Measurements from ENCODE around the gene GABRG3. TPM values are rescaled to one million over a fixed set of nuclear protein-coding genes. Genes with fewer than 3 reads are reported as not detected.
A peak's percentile ranks its signal among the peaks of the same experiment; 100 is the strongest.
"Not testable (repeated sequence)": the region's sequence is repeated elsewhere in the genome, so short reads cannot be mapped to it uniquely, and the experiment has no call there.

The GABRG3 gene
- polyA plus RNA-seq, 3 donors = 0.92 to 2.1 (median 1.2) TPM

GRCh38 chr15:27127815-27128570 is 157.0 kb downstream of the GABRG3 start:
- DNase-seq (ENCODE audit: extremely low read depth in 1 of 11, low read depth in 9 of 11, low spot score in 4 of 11) = no peak

- no peak for DNase-seq (ENCODE audit: extremely low read depth in 1 of 11, low read depth in 9 of 11, low spot score in 4 of 11)
These were observed 162.3 kb downstream of the GABRG3 start for GRCh38 chr15:27133249-27133648.

GRCh38 chr15:27134481-27134880 is 163.5 kb downstream of the GABRG3 start:
- no peak for DNase-seq (ENCODE audit: extremely low read depth in 1 of 11, low read depth in 9 of 11, low spot score in 4 of 11)

DNA sequence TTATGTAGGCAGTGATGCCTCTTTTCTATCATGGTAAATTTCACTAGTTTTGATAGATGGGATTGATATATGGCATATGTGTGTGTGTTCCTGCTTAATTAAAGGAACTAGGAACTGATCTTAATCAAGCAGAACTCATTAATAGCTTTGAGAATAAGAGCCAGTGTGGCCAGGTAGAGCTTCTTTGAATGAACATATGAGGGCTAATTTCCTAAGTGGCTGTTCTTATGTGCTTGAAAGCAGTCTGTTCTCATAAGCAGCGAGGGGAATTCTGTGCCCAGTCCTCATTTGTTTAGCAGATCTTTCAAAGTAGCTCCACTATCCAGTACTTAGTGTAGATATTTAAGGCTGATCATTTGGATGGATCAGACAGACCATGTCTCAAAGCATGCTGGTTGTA is 164.2 kb downstream of the GABRG3 start:
- DNase-seq (ENCODE audit: extremely low read depth in 1 of 11, low read depth in 9 of 11, low spot score in 4 of 11) = no peak

DNA sequence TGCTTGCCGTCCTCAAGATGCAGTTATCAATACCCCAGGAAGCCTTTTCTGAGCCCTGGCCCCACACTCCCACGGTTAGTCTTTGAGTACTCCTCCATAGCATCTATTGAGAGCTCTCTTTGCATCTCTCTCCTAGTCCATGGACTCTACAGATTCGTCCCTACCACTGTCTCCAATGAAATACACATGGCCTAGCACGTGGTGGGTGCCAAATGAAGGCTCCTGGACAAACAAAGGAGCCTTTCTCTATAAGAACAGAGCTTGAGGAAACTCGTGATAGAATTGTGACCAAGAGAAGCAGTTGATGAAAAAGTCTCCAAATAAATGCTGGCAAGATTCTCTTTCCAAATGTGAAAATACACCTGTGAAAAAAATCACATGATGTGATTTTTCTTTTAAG is 166.1 kb downstream of the GABRG3 start:
- no peak for DNase-seq (ENCODE audit: extremely low read depth in 1 of 11, low read depth in 9 of 11, low spot score in 4 of 11)

DNA sequence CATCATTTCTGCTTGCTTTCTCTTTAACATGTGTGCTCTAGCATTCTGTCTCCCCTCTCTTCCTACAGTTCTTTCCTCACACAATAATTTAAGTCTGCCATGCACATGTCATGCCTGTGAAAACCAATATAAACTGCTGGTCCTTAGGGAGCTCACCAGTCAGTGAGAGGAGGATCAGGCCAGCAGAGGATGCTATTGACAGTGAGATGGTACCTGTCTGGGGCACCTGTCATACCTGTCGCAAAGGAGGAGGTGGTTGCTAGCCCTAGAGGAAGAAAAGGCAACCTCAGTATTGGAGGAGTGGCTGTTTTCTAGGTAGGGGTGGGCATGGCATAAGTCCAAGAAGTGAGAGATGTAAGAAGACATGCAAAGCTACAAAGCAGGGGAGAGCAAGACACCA is 194.6 kb downstream of the GABRG3 start:
- DNase-seq (ENCODE audit: extremely low read depth in 1 of 11, low read depth in 9 of 11, low spot score in 4 of 11) = no peak

- no peak for DNase-seq (ENCODE audit: extremely low read depth in 1 of 11, low read depth in 9 of 11, low spot score in 4 of 11)
These were observed 195.9 kb downstream of the GABRG3 start for GRCh38 chr15:27166917-27167316.

- no peak for DNase-seq (ENCODE audit: extremely low read depth in 1 of 11, low read depth in 9 of 11, low spot score in 4 of 11)
These were observed 196.8 kb downstream of the GABRG3 start for GRCh38 chr15:27167738-27168137.

DNA sequence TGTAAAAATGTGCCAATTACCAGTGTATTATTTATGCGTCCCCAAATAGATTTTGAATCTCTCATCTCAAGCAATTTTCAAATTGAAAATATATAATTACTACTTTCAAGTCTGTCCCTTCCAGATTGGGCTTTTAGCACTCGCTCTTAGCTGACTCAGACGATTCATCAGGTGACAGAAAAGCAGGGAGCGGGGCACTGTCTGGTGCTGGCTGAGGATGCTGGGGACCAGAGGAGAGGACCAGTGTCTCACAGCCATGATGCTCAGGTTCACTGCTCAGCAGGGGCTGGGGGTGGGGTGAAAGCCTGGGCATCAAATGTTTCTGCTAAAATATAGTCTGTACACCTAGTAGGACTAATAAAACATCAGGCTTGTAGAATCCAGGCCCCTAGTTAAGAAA is 199.9 kb downstream of the GABRG3 start:
- no peak for DNase-seq (ENCODE audit: extremely low read depth in 1 of 11, low read depth in 9 of 11, low spot score in 4 of 11)

- no peak for DNase-seq (ENCODE audit: extremely low read depth in 1 of 11, low read depth in 9 of 11, low spot score in 4 of 11)
These were observed 201.8 kb downstream of the GABRG3 start for GRCh38 chr15:27172821-27173220.

DNA sequence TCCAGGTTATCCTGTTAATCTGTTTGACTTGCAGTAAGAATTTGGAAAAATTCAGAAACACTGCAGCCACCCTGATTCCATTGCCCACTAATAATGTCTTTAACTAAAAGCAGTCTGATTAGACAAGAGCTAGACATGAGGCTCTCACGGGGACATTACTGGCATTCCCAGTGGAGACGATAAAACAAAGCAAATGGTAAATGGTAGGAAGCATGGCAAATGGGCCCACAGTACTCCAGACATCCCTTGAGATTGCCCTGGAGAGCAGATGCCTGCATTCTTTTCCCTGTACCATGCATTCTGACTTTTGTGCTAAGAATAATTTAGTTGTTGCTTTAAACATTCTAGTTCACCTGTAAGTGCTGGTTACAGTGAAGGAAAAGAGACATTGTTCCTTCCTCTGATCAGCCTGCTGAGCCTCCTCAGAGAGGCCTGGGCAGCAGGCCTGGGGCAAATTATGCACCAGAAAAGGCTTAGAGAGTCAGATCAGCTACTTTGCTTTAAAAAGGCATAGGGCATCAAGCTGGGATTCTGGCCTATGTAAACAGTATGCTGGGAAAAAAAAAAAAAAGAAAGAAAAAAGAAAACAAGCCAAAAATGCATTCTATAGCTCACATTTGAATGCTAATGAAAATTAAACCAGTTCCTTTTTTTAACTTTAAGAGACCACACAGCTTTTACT is 204.6 kb downstream of the GABRG3 start:
- DNase-seq (ENCODE audit: extremely low read depth in 1 of 11, low read depth in 9 of 11, low spot score in 4 of 11) = no peak

GRCh38 chr15:27176785-27177406 is 205.9 kb downstream of the GABRG3 start:
- no peak for DNase-seq (ENCODE audit: extremely low read depth in 1 of 11, low read depth in 9 of 11, low spot score in 4 of 11)

DNA sequence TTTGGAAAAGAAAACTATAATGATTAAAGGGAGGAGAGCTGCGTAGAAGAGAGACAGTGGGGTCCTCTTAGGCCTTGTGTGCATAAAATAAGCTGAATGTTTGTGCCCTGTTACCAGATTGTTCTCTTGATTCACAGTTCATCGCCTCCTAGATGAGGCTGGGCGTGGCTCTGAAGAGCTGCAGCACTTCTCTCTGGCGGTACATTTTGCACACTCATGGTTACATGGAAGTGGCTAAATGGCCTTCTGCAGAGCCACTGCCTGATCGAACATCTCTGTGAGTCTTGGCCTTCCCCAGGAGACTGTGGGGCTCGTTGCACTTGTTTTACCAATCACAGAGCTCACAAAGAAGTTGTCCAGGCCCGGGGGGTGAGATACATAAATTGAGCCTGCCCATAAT is 208.8 kb downstream of the GABRG3 start:
- DNase-seq (ENCODE audit: extremely low read depth in 1 of 11, low read depth in 9 of 11, low spot score in 4 of 11) = no peak

DNA sequence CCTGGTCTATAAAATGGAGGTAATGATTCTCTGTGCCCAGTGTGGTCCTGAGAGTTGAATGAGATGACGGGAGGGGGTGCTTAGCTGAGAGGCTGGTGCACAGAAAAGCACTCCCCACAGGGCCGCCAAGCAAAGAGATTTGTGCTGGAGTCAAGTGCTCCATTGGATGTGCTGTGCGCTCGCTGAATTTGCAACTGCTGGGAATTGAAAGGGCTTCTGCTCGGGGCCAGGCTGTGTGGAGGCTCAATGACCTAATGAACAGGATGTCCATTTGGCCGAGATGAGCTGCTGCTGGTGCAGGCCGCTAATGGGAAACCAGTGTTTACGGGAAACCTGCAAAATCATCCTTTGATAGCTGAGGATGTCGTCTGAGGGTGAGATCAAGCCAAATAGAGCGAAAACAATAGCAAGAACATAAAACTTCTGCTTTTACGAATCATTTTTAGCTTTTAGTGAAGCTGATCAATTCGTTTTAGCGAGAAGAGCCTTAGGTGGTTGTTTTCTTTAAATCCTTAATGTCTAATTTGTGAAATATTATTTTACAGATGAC is 211.7 kb downstream of the GABRG3 start:
- DNase-seq (ENCODE audit: extremely low read depth in 1 of 11, low read depth in 9 of 11, low spot score in 4 of 11) = no peak

- DNase-seq (ENCODE audit: extremely low read depth in 1 of 11, low read depth in 9 of 11, low spot score in 4 of 11) = peak in 2 of 11 donors; percentile 2 to 4
These were observed 212.2 kb downstream of the GABRG3 start for GRCh38 chr15:27183201-27183600.

DNA sequence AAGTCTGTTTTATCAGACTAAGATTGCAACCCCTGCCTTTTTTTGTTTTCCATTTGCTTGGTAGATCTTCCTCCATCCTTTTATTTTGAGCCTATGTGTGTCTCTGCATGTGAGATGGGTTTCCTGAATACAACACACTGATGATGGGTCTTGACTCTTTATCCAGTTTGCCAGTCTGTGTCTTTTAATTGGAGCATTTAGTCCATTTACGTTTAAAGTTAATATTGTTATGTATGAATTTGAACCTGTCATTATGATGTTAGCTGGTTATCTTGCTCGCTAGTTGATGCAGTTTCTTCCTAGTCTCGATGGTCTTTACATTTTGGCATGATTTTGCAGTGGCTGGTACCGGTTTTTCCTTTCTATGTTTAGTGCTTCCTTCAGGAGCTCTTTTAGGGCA is 220.5 kb downstream of the GABRG3 start:
- DNase-seq (ENCODE audit: extremely low read depth in 1 of 11, low read depth in 9 of 11, low spot score in 4 of 11) = not testable (repeated sequence)

GRCh38 chr15:27196691-27197090 is 225.7 kb downstream of the GABRG3 start:
- DNase-seq (ENCODE audit: extremely low read depth in 1 of 11, low read depth in 9 of 11, low spot score in 4 of 11) = no peak

- DNase-seq (ENCODE audit: extremely low read depth in 1 of 11, low read depth in 9 of 11, low spot score in 4 of 11) = no peak
These were observed 230.4 kb downstream of the GABRG3 start for GRCh38 chr15:27201425-27201824.

GRCh38 chr15:27210176-27210575 is 239.2 kb downstream of the GABRG3 start:
- DNase-seq (ENCODE audit: extremely low read depth in 1 of 11, low read depth in 9 of 11, low spot score in 4 of 11) = no peak

DNA sequence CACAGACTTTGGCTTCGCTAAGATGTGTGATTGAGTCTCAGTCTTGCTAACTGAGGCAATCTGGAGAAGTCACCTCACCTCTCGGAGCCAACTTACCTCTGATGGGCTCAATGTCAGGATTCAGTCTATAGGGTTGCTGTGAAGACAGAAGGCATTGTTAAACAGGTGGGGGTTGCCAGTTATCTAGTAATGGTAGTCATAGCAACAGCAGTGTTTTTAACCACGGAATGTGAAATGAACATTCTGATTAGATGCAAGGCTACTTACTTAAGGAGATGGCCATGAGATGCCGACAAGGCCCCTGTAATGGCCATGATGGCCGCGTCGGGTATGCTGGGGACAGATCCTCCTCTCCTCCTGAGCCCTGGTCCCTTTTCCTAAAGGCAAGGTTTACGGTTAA is 243.1 kb downstream of the GABRG3 start:
- no peak for DNase-seq (ENCODE audit: extremely low read depth in 1 of 11, low read depth in 9 of 11, low spot score in 4 of 11)

All from renal cortex interstitium (tissue), 11 donors.